Adrenal gland (tissue), 5 donors: Measurements from ENCODE around the gene ST8SIA4.

Experiments used
- CTCF ChIP-seq, 6 experiments: fragments of 450-650 bp in 4 of 6; fragments of 200-600 bp in 2 of 6; sonication (generic) in 1 of 6; IDR thresholded peaks; 1 replicate in 5 of 6; 2 replicates in 1 of 6; pipeline versions ENCODE4 v1.5.1 to v1.8.0; 2016 to 2021; ENCODE audit warnings: antibody characterized with exemption in 6 of 6, mild to moderate bottlenecking in 2 of 6, moderate library complexity in 1 of 6
- POLR2A ChIP-seq, 2 donors: fragments of 450-650 bp; IDR thresholded peaks; one replicate each; pipeline ENCODE4 v1.6.1; 2017; ENCODE audit warnings: antibody characterized with exemption in 2 of 2, mild to moderate bottlenecking in 2 of 2, moderate library complexity in 1 of 2
- donor health status: DM: no; HTN: no; CAD: no.

GRCh38 chr5:100828071-100828897, 74.8 kb downstream of the ST8SIA4 start:
- TF ChIP-seq CTCF (IDR thresholded peaks at IDR 0.05) (no peak), POLR2A (IDR thresholded peaks at IDR 0.05) (no peak)
